ENCODE measurements around the gene ZBTB7C. TPM values are rescaled to one million over a fixed set of nuclear protein-coding genes. Genes with fewer than 3 reads are reported as not detected.

Gene ZBTB7C
- total RNA-seq, 1 donor from 2014 or later = 1.2 TPM

GRCh38 chr18:48418539-48419276 lies 9.5 kb upstream of the ZBTB7C start:
- DNase-seq (ENCODE audit: low spot score) (no peak), ATAC-seq (peak; percentile 23)

GRCh38 chr18:48417985-48418384 lies 8.8 kb upstream of the ZBTB7C start:
- no peak for DNase-seq (ENCODE audit: low spot score)
- peak; percentile 14 for ATAC-seq

GRCh38 chr18:48413342-48413741 lies 4.2 kb upstream of the ZBTB7C start:
- DNase-seq (ENCODE audit: low spot score) (no peak), ATAC-seq (no peak)

- ATAC-seq = peak; percentile 48
- DNase-seq (ENCODE audit: low spot score) = no peak
These were observed 3.3 kb upstream of the ZBTB7C start for GRCh38 chr18:48412339-48412929.

- DNase-seq (ENCODE audit: low spot score) = peak; percentile 93
- peak; percentile 93 for ATAC-seq
These were observed 1.1 kb upstream of the ZBTB7C start for GRCh38 chr18:48410095-48410920.

GRCh38 chr18:48409591-48410094 lies 460 bp upstream of the ZBTB7C start:
- peak; percentile 50 for DNase-seq (ENCODE audit: low spot score)
- ATAC-seq = peak; percentile 27

GRCh38 chr18:48408111-48408726 lies 964 bp downstream of the ZBTB7C start:
- DNase-seq (ENCODE audit: low spot score) = no peak
- no peak for ATAC-seq

GRCh38 chr18:48407358-48407757 lies 1.8 kb downstream of the ZBTB7C start:
- no peak for DNase-seq (ENCODE audit: low spot score)
- ATAC-seq = no peak

- ATAC-seq = no peak
- DNase-seq (ENCODE audit: low spot score) = no peak
These were observed 3.2 kb downstream of the ZBTB7C start for GRCh38 chr18:48405978-48406377.

GRCh38 chr18:48404716-48405507 lies 4.3 kb downstream of the ZBTB7C start:
- DNase-seq (ENCODE audit: low spot score) = no peak
- no peak for ATAC-seq

- ATAC-seq = no peak
- DNase-seq (ENCODE audit: low spot score) = no peak
These were observed 6.2 kb downstream of the ZBTB7C start for GRCh38 chr18:48402953-48403352.

GRCh38 chr18:48399303-48400075 lies 9.7 kb downstream of the ZBTB7C start:
- DNase-seq (ENCODE audit: low spot score) (no peak), ATAC-seq (no peak)

GRCh38 chr18:48398074-48398473 lies 11.1 kb downstream of the ZBTB7C start:
- no peak for ATAC-seq
- DNase-seq (ENCODE audit: low spot score) = no peak

- DNase-seq (ENCODE audit: low spot score) (no peak), ATAC-seq (no peak)
These were observed 12.2 kb downstream of the ZBTB7C start for GRCh38 chr18:48397021-48397420.

- DNase-seq (ENCODE audit: low spot score) (no peak), ATAC-seq (no peak)
These were observed 12.6 kb downstream of the ZBTB7C start for GRCh38 chr18:48396561-48396960.

- ATAC-seq (no peak), DNase-seq (ENCODE audit: low spot score) (no peak)
These were observed 13.5 kb downstream of the ZBTB7C start for GRCh38 chr18:48395646-48396045.

GRCh38 chr18:48394176-48394575 lies 15.0 kb downstream of the ZBTB7C start:
- no peak for ATAC-seq
- DNase-seq (ENCODE audit: low spot score) = no peak

GRCh38 chr18:48393776-48394175 lies 15.4 kb downstream of the ZBTB7C start:
- ATAC-seq (peak; percentile 64), DNase-seq (ENCODE audit: low spot score) (no peak)

- ATAC-seq = no peak
- no peak for DNase-seq (ENCODE audit: low spot score)
These were observed 16.0 kb downstream of the ZBTB7C start for GRCh38 chr18:48393170-48393569.

GRCh38 chr18:48392268-48392667 lies 16.9 kb downstream of the ZBTB7C start:
- ATAC-seq = no peak
- no peak for DNase-seq (ENCODE audit: low spot score)
